Choroid plexus epithelial cell (primary cell): ENCODE measurements around the gene ECE1.
A peak's percentile ranks its signal among the peaks of the same experiment; 100 is the strongest.

Experiments
- DNase-seq: peaks from one replicate; pipeline ENCODE4 v3.0.0-alpha.2; 2010; ENCODE audit warnings: low read depth
- H3K4me3 ChIP-seq: 2 replicates; pipeline ENCODE4 v1.5.1; 2011; ENCODE audit warnings: low read depth, mild to moderate bottlenecking, control low read depth, low read length, moderate library complexity
- TF ChIP-seq, protein P1 (sequence below): conservative IDR thresholded peaks from 2 replicates; pipeline ENCODE4 v1.5.1; 2011; ENCODE audit warnings: low read depth, mild to moderate bottlenecking, control low read depth, inconsistent platforms, low read length, moderate library complexity

Gene ECE1

DNA sequence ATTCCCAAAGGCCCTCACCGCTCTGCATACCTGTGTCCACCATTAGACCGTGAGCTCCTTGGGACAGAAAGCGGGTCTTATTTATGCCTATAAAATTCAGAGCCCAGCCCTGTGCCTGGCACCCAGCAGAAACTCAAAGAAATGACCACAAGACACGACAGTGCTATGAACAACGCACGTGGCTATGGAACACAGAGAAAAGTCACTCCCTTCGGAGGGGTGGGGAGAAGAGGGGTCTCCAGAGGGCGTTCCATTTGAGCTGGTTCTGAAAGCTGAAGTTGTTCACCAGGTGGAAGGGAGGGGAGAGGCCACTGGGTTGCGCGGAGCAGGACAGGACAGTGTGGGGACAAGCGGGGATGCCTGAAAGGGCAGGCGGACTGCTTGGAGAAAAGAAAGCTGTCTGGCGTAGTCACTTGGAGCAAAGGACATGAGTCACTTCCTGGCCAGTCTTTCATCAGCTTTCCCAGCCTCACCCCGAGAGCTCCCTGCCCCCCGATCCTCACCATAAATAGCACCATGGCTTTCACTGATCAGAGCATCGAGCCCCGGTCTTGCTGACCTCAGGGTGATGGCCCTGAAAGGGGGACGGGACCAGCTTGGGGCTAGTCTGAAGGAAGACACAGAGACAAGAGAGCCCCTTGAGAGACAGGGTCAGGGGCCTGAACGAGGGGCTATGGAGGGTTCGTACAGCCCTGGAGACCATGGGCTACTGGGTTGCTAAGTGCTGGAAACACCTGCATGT lies 28.5 kb downstream of the ECE1 start:
- TF ChIP-seq, protein P1, sequence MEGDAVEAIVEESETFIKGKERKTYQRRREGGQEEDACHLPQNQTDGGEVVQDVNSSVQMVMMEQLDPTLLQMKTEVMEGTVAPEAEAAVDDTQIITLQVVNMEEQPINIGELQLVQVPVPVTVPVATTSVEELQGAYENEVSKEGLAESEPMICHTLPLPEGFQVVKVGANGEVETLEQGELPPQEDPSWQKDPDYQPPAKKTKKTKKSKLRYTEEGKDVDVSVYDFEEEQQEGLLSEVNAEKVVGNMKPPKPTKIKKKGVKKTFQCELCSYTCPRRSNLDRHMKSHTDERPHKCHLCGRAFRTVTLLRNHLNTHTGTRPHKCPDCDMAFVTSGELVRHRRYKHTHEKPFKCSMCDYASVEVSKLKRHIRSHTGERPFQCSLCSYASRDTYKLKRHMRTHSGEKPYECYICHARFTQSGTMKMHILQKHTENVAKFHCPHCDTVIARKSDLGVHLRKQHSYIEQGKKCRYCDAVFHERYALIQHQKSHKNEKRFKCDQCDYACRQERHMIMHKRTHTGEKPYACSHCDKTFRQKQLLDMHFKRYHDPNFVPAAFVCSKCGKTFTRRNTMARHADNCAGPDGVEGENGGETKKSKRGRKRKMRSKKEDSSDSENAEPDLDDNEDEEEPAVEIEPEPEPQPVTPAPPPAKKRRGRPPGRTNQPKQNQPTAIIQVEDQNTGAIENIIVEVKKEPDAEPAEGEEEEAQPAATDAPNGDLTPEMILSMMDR: no peak
- DNase-seq: peak; percentile 91
- no peak overlapping the region for H3K4me3 ChIP-seq

DNA sequence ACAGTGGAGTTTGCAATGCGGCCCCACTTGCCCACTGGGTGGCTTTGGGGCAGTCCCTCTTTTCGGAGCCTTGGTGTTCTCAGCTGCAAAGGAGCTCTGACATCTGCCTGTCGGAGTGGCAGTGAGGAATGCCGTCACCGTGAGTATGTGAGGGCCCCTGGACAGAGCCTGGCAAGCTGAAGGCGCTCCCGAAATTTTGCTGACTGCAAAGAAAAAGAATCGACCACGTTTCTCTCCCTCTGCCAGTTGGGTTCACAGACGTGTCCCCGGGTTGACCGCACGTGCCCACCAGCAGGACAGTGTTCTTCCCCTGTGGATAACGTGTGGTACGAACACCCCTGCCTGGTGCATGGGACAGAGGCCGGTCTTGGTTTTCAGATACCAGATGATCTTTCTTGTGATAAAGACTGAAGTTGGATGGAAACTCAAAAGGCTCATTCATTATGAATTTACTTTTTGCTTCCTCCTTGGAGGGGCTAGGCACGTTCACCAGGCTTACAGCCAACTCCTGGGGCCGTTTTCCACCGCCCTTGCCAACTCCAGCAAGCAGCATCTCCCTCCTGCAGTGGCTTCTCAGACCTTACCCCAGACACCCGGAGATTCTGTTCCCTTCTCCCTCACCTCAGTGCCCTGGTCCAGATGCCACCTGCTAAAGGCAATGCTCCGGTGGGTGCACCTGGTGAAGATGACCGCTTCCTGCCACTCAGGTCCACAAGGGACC lies 29.7 kb downstream of the ECE1 start:
- peak; percentile 44 for DNase-seq
- H3K4me3 ChIP-seq: no peak overlapping the region
- TF ChIP-seq, protein P1: no peak

DNA sequence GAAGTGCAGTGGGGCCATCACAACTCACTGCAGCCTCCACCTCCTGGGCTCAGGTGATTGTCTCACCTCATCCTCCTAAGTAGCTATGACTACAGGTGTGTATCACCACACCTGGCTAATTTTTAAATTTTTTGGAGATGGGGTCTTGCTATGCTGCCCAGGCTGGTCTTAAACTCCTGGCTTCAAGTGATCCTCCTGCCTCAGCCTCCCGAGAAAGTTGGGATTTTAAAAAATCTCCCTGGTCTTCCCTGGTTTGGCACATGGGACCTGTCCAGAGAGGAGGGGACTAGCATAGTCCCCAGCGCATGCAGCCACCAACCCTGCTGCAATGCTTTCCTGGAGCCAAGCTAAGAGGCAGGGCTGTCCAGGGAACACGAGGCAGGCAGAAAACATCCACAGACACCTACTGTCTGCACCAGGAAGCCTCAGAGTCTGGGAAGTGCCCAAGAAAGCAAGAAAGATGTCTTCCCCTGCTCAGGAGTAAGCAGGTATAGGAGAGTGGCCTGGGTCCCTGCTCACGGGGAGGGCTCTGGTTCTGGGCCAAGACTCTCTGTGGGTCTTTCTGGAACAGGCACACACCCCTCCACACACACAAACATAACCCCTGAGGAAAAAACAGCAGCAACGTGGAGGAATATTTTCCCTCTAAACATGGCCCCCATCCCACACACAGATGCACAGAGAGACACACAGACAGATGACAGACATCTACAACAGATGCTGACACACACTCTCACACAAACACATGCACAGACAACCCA lies 30.8 kb downstream of the ECE1 start:
- DNase-seq: no peak
- H3K4me3 ChIP-seq: no peak overlapping the region
- TF ChIP-seq, protein P1: no peak

DNA sequence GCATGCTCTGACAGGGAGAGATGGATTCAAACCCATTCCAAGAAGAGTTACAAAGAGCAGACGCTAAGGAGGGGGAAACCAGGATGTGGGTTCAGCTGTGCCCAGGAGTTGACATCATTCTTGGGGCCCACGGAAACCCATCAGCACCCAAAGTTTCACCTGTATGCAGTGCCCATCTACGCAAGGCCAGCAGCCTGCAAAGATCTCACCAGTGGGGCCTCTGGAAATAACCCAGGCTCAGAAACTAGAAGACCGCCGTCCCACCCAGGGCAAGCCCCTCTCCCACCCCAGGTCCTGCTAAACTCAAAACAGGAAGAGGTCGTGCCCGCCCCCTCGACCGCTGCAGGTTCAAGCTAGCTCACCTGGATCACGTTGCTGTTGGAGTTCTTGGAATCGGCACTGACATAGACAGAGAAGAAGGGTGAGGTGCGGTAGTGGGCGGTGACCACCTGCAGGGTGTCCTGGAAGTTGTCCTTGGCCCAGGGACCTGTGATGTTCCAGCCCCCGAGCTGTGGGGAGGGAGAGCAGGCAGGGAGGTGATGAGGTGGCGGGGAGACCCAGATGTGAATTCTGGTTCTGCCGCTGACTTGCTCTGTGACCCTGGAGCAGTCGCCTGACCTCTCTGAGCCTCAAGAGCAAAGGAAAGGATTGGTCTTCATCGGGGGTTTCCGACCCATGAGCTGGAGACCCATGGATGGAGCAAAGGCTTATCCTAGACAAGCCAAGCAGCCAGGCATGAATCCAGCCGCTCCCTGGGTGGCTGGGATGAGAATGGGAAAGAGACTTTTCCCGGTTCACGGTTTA lies 31.7 kb downstream of the ECE1 start:
- H3K4me3 ChIP-seq: no peak overlapping the region
- no peak for DNase-seq
- TF ChIP-seq, protein P1: no peak

DNA sequence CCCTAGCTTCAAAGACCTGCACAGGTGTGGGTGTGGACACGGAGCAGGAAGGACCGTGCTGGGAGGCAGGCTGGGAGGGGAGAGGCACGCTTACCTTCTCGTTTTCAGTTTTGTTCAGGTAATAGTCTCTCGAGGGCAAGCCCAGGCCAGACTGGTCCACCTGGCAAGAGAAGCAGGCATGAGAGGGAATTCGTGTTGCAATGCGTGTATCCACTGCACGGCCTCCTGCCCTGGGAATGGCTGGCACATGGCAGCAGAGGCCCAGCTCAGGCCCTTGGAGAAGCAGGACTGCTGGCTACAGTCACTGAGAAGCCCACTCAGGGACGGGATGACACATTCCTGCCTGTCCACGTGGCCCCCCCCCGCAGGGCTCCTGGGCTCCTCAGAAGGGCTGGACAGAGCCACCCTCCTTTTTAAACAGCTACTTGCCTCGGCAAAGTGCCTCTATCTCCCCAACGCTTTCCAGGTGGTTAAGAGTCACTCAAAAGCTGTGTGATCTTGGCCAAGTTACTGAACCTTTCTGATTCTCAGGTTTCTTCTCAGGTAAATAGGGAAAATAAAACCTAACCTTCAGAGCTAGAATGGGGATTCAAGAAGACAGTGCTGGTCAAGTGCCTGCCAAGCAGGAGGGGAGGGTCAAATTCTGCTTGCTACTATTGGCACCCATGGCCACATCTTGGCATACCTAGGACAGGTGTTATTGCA lies 32.7 kb downstream of the ECE1 start:
- no peak for DNase-seq
- TF ChIP-seq, protein P1: no peak
- H3K4me3 ChIP-seq: no peak overlapping the region

DNA sequence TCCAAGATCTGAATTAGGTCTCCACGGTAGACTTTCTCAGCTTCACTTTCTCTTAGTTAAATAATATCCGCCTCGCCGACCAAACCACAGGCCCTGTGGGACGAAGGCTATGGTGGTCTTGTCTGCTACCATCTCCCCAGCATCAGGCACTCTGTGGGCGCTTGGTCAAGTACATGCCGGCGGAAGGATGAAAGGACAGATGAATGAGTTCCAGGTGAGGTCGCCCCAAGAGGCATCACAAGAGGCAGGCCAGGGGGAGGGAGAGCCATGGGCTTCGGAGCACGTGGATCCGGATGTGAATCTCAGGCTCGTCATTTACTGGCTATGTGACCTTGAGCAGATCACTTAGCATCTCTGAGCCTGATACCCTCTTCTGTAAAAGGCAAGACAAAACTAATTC lies 33.5 kb downstream of the ECE1 start:
- no peak for DNase-seq
- TF ChIP-seq, protein P1: no peak
- no peak overlapping the region for H3K4me3 ChIP-seq
